Activated T-cell treated with anti-CD3 and anti-CD28 coated beads, Interleukin-2, amount 50 U/mL, for 48 hours (primary cell): Measurements from ENCODE around the gene TSGA10IP.

Experiments
- DNase-seq, 2 experiments: peaks; one replicate each; pipeline ENCODE4 v3.0.0-alpha.2; 2020

Gene TSGA10IP

GRCh38 chr11:65977621-65978390 is 32.5 kb downstream of the TSGA10IP start:
- DNase-seq = no peak

DNA sequence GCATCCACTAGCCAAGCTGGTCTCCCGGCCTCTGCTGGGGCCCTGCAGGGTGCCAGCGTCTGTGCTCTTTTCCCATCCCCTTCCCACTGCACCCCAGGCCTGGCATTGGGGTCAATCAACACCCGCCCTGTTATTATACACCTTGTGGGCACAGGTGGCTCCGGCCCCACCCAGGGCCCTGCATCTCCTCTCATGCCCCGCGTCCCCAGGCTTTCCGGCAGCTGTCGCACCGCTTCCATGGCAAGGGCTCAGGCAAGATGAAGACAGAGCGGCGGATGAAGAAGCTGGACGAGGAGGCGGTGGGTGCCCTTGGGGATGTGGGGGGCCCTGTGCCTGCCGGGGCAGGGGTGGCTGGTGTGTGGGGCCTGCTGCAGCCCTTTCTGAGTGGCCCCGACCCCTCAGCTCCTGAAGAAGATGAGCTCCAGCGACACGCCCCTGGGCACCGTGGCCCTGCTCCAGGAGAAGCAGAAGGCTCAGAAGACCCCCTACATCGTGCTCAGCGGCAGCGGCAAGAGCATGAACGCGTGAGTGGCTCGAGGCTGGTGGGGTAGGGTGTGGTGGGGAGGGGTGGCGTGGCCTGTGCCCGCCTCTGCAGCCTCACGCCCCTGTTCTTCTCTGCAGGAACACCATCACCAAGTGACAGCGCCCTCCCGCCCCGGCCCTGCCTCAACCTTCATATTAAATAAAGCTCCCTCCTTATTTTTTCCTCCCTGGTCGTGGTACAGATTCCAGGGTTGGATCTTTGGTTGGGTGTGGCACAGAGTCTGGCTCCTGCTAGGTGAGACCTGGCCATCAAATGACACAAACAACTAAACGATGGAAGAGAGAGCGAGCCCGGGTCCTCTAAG is 33.3 kb downstream of the TSGA10IP start:
- no peak for DNase-seq

DNA sequence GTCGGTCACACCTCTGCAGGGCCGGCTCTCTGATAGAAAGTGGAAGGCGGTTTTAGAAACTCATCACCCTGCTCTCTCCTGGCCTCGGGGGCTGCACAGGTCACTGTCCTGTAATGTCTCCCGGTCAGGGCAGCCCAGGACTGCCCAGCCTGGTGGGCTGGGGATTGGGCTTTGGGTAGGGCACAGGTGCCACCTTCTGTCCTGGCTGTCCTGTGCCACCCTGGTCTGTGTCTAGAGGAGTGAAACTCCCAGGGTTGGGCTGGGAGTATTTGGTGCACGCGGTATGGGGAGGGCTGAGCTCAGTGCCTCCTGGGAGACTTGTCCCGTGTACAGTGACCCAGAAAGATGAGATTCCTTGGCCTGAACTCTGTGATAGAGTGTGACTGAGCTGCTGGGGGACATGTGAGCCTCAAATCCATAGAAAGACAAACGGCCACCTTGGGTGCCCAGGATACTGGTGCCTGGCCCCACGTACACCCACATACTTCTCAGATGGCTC is 34.0 kb downstream of the TSGA10IP start:
- no peak for DNase-seq

- no peak for DNase-seq
Observed at GRCh38 chr11:65981101-65981740, 35.9 kb downstream of the TSGA10IP start.

GRCh38 chr11:65981972-65982823 is 36.9 kb downstream of the TSGA10IP start:
- DNase-seq = no peak

GRCh38 chr11:65982824-65983588 is 37.7 kb downstream of the TSGA10IP start:
- DNase-seq = no peak

- DNase-seq = no peak
Observed at GRCh38 chr11:65983589-65983987, 38.3 kb downstream of the TSGA10IP start.

GRCh38 chr11:65987336-65987735 is 42.1 kb downstream of the TSGA10IP start:
- DNase-seq = no peak

DNA sequence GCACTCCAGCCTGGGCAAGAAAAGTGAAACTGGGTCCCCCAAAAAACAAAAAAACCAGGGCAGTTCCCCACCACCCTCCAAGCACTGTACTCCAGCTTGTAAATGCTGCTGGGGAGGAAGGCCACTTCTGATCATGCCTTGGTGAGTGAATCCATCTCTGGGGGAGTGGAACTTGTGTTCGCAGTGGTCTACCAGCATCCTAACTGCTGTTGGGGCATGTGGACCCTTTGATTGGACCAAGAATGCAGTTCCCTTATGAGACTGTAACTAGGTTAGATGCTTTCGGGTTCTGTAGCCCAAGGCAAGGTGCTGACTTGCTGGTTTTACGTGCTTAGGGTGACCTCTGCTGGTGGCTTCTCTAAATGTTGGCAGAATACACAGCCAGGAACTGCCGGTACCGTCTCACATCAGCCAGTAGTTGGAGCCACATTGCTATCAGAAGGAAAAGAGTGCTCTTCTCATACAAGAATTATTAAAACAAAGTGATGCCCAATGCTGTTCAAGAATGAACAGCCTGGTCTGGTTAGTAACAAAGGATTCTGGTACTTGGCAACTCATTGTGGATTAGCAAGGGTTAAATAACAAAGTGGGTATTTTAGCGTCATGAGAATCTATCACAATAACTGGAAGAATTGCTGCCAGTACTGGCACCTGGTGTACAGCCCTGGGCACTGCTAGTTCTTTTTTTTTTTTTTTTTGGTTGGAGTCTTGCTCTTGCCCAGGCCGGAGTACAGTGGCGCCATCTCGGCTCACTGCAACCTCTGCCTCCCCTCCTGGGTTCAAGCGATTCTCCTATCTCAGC is 43.7 kb downstream of the TSGA10IP start:
- DNase-seq = peak; percentile 92 to 93

- no peak for DNase-seq
Observed at GRCh38 chr11:65992056-65992455, 46.8 kb downstream of the TSGA10IP start.

DNA sequence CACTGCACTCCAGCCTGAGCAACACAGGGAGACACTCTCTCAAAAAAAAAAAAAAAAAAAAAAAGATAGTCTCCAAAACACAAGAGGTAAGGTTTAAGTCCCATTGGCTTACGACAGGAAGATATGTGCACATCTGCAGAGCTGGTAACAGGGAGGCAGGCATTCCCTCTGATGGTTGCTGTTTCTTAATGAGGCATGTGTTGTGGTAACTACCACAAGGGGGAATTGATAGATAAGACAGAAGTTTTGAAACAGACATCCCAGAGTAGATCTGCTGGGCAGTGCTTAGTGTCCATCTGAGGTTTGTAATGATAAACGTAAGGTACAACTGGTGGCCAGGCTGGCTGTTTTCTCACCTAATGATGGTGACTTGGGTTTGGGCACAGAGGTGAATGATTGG is 52.0 kb downstream of the TSGA10IP start:
- DNase-seq = no peak

GRCh38 chr11:66001942-66002647 is 56.8 kb downstream of the TSGA10IP start, which contains the start of the genes BANF1 and EIF1AD:
Gene BANF1 (plus strand): TSS chr11:66002503. CDS start chr11:66003251, 748 bp downstream.
Gene EIF1AD (minus strand): TSS chr11:66002157. CDS start chr11:66000389, 1,768 bp downstream.
- peak; percentile 97 to 99 for DNase-seq

GRCh38 chr11:66002648-66003225 is 57.5 kb downstream of the TSGA10IP start:
- no peak for DNase-seq

DNA sequence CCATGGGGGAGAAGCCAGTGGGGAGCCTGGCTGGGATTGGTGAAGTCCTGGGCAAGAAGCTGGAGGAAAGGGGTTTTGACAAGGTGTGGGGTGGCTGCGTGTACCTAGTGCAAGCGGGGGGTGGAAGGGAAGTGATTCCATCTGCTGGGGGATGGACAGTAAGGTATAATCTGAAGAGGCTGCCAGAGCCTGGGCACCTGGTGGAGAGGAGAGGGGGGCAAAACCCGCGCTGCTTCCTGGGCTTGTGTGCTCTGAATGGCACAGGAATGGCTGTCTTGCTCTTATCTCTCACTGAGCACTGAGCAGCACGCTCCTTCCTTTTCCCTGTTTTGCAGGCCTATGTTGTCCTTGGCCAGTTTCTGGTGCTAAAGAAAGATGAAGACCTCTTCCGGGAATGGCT is 58.0 kb downstream of the TSGA10IP start:
- no peak for DNase-seq

- DNase-seq = no peak
Observed at GRCh38 chr11:66004186-66004585, 58.9 kb downstream of the TSGA10IP start.

- DNase-seq = no peak
Observed at GRCh38 chr11:66006134-66006890, 61.0 kb downstream of the TSGA10IP start.

DNA sequence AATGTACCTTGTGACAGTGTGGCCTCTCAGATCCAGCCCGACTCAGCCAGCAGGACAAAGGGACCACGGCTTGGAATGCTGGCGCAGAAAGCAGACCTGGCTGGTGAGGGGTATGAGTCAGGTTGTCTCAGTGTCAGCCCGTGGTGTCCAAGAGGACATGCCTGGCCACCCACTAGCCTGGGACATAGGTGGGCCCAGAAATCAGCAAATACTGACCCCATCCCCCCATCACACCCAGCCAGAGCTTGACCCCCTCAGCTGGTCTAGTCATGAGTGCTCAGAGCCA is 61.6 kb downstream of the TSGA10IP start:
- no peak for DNase-seq

DNA sequence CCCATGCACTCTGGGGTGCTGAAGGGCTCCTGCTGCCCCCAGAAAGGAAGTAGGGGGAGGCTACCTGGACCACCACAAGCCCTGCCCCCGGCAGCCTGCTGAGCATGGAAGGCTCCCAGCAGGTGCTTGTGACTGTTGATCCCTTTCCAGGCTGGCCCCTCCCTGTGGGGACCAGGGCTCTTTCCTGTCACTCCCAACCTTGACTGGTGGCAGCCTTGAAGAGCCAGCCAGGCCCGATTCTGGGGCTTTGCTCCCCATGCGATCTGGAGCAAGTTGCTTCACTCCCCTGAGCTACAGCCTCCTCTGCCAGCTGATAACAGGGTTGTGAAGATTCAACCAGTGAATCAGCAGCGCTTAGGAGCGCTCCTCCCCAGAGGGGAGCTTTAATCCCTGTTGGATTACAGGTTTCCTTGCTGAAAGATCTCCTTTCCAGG is 61.9 kb downstream of the TSGA10IP start:
- no peak for DNase-seq

GRCh38 chr11:66008095-66008467 is 62.8 kb downstream of the TSGA10IP start:
- DNase-seq = no peak
